Endothelial cell of umbilical vein (primary cell): ENCODE results near the gene SYNPO2.

Experiments used
- EZH2 ChIP-seq: IDR thresholded peaks from 2 replicates; pipeline ENCODE4 v1.6.1; 2012; ENCODE audit warnings: borderline replicate concordance, low read depth, mild to moderate bottlenecking, moderate library complexity, low read length, inconsistent platforms; ENCODE audit not compliant: severe bottlenecking
- FOS ChIP-seq: IDR thresholded peaks from 2 replicates; pipeline ENCODE4 v1.6.1; 2011; ENCODE audit warnings: mild to moderate bottlenecking, low read length, moderate library complexity, borderline replicate concordance; ENCODE audit not compliant: insufficient read depth
- GATA2 ChIP-seq: IDR thresholded peaks from 2 replicates; pipeline ENCODE4 v1.7.0; 2011; ENCODE audit warnings: low read depth, mild to moderate bottlenecking, moderate library complexity, mixed read lengths, low read length; ENCODE audit not compliant: insufficient read length, insufficient read depth
- JUN ChIP-seq: IDR thresholded peaks from 2 replicates; pipeline ENCODE4 v1.6.1; 2011; ENCODE audit warnings: borderline replicate concordance, low read depth; ENCODE audit not compliant: insufficient read length, insufficient read depth
- POLR2A ChIP-seq: IDR thresholded peaks from 2 replicates; pipeline ENCODE4 v1.6.1; 2012; ENCODE audit warnings: low read depth, mild to moderate bottlenecking, control low read depth, low read length
- TF ChIP-seq, protein P1 (sequence below): IDR thresholded peaks from 2 replicates; pipeline ENCODE4 v1.6.1; 2011; ENCODE audit not compliant: insufficient read depth, insufficient read length
- TF ChIP-seq, protein P2 (sequence below), 2 donors: IDR thresholded peaks; 1 replicate in 1 of 2; 2 replicates in 1 of 2; pipeline ENCODE4 v1.5.1; 2011; ENCODE audit warnings: low read length in 2 of 2, mild to moderate bottlenecking in 2 of 2, moderate library complexity in 2 of 2, control low read depth in 1 of 2, inconsistent platforms in 1 of 2, low read depth in 1 of 2; ENCODE audit not compliant: insufficient read depth in 1 of 2; ENCODE audit errors: extremely low read depth in 1 of 2

DNA sequence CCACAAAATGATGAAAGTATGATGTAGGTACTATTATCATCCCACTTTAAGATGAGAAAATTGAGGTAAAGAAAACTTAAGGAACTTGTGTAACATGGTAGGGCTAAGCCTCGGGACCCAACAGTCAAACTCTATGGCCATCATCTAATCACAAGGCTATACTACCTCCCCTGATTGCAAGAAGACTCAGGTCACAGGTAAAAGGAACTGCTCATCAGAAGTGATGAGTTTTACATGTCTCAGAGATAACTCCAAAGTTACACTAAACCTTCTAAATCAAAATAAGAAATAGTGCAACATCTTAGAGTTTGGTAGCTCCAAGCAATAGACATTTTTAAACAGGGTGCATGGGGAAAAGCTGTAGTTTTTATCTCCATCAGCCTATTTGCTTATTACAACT, 150.5 kb downstream of the SYNPO2 start:
- TF ChIP-seq, protein P1, sequence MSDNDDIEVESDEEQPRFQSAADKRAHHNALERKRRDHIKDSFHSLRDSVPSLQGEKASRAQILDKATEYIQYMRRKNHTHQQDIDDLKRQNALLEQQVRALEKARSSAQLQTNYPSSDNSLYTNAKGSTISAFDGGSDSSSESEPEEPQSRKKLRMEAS = no peak
- TF ChIP-seq, protein P2, sequence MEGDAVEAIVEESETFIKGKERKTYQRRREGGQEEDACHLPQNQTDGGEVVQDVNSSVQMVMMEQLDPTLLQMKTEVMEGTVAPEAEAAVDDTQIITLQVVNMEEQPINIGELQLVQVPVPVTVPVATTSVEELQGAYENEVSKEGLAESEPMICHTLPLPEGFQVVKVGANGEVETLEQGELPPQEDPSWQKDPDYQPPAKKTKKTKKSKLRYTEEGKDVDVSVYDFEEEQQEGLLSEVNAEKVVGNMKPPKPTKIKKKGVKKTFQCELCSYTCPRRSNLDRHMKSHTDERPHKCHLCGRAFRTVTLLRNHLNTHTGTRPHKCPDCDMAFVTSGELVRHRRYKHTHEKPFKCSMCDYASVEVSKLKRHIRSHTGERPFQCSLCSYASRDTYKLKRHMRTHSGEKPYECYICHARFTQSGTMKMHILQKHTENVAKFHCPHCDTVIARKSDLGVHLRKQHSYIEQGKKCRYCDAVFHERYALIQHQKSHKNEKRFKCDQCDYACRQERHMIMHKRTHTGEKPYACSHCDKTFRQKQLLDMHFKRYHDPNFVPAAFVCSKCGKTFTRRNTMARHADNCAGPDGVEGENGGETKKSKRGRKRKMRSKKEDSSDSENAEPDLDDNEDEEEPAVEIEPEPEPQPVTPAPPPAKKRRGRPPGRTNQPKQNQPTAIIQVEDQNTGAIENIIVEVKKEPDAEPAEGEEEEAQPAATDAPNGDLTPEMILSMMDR (IDR thresholded peaks at IDR 0.05; ENCODE audit: extremely low read depth in 1 of 2, insufficient read depth in 1 of 2, low read depth in 1 of 2, low read length in 2 of 2) = no peak
- TF ChIP-seq EZH2 = no peak
- no peak for TF ChIP-seq GATA2
- no peak for TF ChIP-seq POLR2A
- TF ChIP-seq JUN = no peak
- TF ChIP-seq FOS = no peak
